ENCODE measurements around the gene KIAA1671. TPM values are rescaled to one million over a fixed set of nuclear protein-coding genes. Genes with fewer than 3 reads are reported as not detected.
A peak's percentile ranks its signal among the peaks of the same experiment; 100 is the strongest.

KIAA1671 gene
- polyA plus RNA-seq, 3 donors, result 23.2 to 27.4 (median 25.9) TPM

- DNase-seq, result no peak
Observed at GRCh38 chr22:24977370-24978221, 25.1 kb downstream of the KIAA1671 start.

GRCh38 chr22:24978308-24978707 is 25.8 kb downstream of the KIAA1671 start:
- DNase-seq, result no peak

- no peak for DNase-seq
Observed at GRCh38 chr22:24981066-24981465, 28.6 kb downstream of the KIAA1671 start.

GRCh38 chr22:24981656-24982055 is 29.1 kb downstream of the KIAA1671 start:
- no peak for DNase-seq

- no peak for DNase-seq
Observed at GRCh38 chr22:24982301-24983056, 30.0 kb downstream of the KIAA1671 start.

GRCh38 chr22:24983151-24983550 is 30.6 kb downstream of the KIAA1671 start:
- DNase-seq, result no peak

GRCh38 chr22:24984122-24984521 is 31.6 kb downstream of the KIAA1671 start:
- no peak for DNase-seq

GRCh38 chr22:24985826-24986214 is 33.3 kb downstream of the KIAA1671 start:
- no peak for DNase-seq

- DNase-seq, result no peak
Observed at GRCh38 chr22:24986816-24987215, 34.3 kb downstream of the KIAA1671 start.

GRCh38 chr22:24989135-24989534 is 36.6 kb downstream of the KIAA1671 start:
- no peak for DNase-seq

GRCh38 chr22:24989541-24989951 is 37.0 kb downstream of the KIAA1671 start:
- DNase-seq, result no peak

- DNase-seq, result no peak
Observed at GRCh38 chr22:24990344-24990905, 37.9 kb downstream of the KIAA1671 start.

GRCh38 chr22:24992946-24993345 is 40.4 kb downstream of the KIAA1671 start:
- DNase-seq, result no peak

- no peak for DNase-seq
Observed at GRCh38 chr22:24994070-24994763, 41.7 kb downstream of the KIAA1671 start.

GRCh38 chr22:24995649-24996180 is 43.2 kb downstream of the KIAA1671 start:
- no peak for DNase-seq

- peak; percentile 22 for DNase-seq
Observed at GRCh38 chr22:24996420-24996952, 44.0 kb downstream of the KIAA1671 start.

GRCh38 chr22:24997023-24997422 is 44.5 kb downstream of the KIAA1671 start:
- DNase-seq, result no peak

GRCh38 chr22:25000686-25001085 is 48.2 kb downstream of the KIAA1671 start:
- DNase-seq, result no peak

- no peak for DNase-seq
Observed at GRCh38 chr22:25002241-25002985, 49.9 kb downstream of the KIAA1671 start.

GRCh38 chr22:25006354-25006753 is 53.8 kb downstream of the KIAA1671 start:
- DNase-seq, result no peak

Measured in renal pelvis (tissue), 4 donors.